Measurements from ENCODE around the gene KIF2C.
"Not testable (repeated sequence)": the region's sequence is repeated elsewhere in the genome, so short reads cannot be mapped to it uniquely, and the experiment has no call there.

The KIF2C gene

DNA sequence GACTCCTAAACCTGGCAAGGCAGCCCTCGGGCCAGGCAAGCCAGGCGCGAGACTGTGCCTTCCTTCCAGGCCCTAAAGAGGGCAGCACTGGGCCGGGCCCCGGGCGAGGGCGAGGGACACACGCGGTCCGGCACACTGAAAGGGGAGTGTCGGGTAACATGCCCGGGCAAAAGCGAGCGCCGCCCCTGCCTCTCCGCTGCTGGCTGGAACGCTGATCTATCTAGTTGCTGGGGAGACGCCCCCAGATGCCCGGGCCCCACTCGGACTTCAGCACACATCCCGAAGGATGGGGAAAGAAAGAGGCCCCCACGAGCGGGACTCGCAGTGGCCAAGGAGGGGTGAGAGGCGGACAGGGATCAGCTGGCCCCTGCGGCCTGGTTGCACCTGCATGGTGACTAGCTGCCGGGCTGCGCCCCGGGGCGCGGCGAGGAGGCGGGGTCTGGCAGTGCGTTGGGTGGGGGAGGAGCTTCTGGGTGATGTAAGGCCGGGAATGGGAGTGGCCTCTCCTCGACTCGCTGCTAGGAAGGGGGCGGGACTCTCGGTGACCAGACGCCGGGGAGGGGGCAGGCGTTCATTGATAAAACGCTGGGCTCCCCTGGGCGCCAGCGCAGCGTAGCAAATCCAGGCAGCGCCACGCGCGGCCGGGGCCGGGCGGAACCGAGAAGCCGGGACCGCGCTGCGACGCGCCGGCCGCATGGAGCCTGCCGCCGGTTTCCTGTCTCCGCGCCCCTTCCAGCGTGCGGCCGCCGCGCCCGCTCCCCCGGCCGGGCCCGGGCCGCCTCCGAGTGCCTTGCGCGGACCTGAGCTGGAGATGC is 60.3 kb downstream of the KIF2C start, which contains the start of gene PLK3:
Gene PLK3 (plus strand): TSS at position 608 of the 815 bp plus-strand sequence. CDS start 87 bp downstream, at position 695.
- peak; percentile 99 for DNase-seq

DNA sequence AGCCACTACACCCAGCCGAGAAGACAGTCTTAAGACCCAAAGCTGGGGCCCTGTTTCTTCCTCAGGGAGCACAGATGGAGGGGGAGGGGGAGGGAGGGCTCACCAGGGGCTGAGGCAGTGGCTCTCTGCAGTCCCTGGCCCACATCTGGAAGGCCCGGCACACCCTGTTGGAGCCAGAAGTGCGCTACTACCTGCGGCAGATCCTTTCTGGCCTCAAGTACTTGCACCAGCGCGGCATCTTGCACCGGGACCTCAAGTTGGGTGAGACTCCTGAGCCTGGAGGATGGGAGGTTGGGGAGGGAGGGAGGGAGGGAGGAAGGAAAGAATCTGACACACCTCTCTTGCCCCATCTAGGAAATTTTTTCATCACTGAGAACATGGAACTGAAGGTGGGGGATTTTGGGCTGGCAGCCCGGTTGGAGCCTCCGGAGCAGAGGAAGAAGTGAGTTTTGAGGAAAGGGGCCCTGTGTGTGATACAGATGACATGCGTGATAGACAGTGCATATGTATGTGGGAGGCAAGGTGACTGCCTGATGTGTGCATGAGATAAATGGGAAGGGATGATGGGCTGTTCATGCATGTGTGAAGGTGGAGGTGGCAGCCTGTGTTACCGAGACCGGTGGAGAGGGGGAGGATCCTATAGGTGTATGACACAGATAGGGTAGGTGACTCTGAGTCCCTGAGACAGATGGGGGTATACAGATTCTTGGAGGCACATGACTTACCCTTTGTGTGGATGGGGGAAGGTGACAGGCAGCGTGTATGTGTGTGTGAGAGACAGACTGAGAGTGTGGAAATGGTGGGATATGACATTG is 62.1 kb downstream of the KIF2C start:
- peak; percentile 70 for DNase-seq

DNA sequence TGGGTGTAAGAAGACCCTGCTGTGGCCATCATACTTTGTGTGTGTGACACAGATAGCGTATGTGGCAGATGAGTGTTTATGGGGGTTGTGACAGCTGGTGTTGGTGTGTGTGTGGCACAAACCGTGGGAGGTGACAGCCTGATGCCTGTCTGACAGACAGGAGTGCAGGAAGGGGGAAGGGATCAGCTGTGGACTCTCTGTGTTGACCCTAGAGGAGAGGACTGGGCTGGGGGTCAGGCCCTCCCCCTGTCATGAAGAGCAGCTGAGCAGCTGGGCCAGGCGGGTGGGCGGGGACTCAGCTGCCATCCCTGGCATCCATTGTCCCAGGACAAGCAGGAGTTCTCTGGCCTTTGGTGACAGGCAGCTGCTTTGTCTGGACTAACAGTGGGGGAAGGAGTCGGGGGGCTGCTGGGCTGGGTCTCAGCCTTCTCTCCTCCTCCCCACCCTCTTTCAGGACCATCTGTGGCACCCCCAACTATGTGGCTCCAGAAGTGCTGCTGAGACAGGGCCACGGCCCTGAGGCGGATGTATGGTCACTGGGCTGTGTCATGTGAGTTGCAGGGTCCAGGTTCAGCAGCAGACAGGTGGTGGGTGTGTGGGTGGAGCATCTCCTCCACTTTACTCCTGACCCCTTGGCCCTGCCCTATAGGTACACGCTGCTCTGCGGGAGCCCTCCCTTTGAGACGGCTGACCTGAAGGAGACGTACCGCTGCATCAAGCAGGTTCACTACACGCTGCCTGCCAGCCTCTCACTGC is 62.8 kb downstream of the KIF2C start:
- no peak for DNase-seq

DNA sequence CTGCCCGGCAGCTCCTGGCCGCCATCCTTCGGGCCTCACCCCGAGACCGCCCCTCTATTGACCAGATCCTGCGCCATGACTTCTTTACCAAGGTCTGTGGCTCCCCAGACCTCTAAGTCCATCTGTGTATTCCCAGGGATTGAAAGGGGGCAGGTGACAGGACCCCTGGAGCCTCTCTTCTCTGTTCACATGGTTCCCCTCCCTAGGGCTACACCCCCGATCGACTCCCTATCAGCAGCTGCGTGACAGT is 63.4 kb downstream of the KIF2C start:
- no peak for DNase-seq

DNA sequence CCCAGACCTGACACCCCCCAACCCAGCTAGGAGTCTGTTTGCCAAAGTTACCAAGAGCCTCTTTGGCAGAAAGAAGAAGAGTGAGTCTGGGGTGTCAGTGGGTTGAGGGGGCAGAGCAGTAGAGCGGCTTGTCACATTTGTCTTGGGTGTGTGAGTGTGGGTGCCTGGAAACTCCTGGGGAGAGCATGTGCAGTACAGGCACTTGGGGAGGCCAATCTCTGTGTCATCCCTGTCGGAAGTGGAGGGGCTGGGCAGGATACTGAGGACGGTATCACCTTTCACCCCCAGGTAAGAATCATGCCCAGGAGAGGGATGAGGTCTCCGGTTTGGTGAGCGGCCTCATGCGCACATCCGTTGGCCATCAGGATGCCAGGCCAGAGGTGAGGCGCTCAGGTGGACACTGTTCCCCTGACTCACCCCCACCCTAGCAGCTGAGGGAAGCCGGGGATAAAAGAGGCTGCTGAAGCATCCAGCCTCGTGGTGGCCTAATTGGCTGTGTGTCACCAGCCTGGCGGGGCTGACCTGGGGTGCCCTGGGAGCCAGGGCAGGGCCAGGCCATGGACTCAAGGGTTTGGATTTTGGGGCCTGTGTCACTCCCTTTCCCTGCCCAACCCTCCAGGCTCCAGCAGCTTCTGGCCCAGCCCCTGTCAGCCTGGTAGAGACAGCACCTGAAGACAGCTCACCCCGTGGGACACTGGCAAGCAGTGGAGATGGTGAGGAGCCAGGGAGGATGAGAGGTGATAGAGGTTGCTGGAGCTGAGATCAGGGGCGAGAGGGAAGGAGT is 63.9 kb downstream of the KIF2C start:
- DNase-seq = no peak

DNA sequence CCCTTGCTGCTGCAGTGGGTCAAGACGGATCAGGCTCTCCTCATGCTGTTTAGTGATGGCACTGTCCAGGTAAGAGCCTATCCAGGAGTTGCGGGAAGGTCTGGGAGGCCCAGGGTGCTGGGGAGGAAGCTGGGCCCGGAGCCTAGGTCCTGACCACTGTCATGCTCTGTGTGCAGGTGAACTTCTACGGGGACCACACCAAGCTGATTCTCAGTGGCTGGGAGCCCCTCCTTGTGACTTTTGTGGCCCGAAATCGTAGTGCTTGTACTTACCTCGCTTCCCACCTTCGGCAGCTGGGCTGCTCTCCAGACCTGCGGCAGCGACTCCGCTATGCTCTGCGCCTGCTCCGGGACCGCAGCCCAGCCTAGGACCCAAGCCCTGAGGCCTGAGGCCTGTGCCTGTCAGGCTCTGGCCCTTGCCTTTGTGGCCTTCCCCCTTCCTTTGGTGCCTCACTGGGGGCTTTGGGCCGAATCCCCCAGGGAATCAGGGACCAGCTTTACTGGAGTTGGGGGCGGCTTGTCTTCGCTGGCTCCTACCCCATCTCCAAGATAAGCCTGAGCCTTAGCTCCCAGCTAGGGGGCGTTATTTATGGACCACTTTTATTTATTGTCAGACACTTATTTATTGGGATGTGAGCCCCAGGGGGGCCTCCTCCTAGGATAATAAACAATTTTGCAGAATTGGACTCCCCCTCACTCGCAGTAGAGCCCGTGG is 65.8 kb downstream of the KIF2C start:
- no peak for DNase-seq

DNA sequence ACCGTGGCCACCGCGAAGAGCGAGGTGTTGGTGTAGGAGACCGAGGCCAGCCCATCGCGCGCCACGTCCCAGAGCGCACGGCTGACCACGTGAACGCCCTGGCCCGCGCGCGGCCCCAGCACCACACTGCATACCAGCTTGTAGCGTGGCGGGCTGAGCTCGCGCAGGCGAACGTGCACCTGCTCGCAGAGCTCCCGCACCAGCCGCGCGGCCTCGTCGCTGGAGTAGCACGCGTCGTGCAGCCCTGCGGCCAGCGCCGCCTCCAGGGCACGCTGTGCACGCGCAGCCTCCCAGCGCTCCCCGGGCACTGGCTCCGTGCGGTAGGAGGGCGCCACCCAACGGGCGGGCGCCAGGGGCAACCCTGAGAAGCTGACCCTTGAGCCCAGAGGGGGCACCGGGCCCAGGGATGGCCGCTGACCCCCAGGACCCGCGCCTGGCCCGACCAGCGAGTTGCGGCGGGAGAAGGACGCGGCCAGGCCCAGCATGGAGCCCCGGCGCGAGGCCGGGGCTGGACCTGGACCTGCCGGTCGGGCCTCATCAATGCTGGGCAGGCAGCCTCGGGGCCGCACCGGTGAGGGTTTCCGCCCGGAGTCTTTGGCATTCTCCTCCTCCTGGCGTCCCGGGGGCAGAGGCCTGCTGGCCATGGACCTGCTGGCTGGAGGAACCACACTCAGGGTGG is 66.5 kb downstream of the KIF2C start:
- DNase-seq = no peak

DNA sequence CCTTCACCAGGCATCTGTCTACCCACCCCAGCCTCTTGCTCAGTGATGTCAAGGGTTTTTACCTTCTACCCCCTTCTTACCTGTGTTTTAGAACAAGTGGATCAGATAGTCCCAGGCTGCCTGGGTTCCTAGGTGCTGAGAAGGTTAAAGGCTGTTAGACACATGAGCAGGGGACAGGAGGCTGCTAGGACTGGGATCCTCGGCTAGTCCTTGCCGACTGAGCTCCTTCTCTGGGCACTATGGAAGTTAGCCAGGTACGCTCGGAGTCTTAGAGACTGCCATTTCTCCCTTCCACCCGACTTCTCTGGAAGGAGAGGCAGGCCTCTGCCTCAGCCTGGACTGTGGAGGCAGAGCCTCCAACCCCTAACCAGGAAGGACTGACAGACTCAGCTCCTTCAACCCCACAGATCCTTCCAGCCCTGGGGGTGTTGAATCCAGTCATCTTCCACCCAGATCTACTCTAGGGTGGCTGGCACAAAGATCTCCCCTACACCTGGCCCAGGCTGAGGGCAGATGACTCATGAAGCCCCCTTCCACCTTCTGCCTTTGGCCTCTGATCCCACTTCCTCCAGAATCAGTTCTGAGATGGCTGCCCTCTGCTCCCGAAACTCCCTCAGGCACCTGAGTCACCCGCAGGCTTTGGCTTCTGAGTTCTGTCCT is 67.2 kb downstream of the KIF2C start, which contains the start of gene DYNLT4:
Gene DYNLT4 (minus strand): TSS at position 648 of the 660 bp plus-strand sequence. CDS start 683 bp downstream, outside the sequence.
- DNase-seq = no peak

DNA sequence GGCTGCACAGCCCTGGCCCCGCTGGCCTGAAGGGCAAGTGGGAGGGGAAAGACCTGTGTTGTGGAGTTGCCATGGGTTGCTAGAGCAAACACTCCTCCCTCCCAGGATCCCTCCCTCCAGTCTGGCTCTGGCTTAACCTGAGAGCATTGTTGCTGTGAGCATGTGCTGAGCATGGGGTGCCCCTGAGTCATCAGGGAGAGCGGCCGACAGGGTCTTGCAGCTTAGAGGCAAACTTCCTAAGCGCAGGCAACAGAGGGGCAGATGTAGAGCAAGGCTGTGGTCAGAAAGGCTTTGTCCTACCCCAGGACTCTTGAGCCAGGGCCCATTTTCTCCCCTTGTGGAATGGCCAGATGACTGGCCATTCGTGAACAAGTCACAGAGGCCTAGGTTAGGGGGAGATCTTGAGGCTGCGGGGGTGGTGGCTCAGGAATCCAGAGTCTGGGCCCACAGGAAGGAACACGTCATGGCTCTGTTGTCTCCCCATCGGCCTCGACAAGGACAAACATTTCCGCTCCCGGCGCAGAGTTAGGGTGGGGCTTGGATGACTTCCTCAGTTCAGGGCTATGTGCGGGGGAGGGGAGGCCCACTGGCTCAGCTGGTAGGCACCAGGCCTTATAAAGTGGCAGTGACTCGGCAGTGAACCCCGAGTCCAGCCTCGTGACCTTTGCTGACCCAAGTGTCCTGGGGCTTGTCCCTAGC is 67.9 kb downstream of the KIF2C start:
- peak; percentile 98 for DNase-seq

DNA sequence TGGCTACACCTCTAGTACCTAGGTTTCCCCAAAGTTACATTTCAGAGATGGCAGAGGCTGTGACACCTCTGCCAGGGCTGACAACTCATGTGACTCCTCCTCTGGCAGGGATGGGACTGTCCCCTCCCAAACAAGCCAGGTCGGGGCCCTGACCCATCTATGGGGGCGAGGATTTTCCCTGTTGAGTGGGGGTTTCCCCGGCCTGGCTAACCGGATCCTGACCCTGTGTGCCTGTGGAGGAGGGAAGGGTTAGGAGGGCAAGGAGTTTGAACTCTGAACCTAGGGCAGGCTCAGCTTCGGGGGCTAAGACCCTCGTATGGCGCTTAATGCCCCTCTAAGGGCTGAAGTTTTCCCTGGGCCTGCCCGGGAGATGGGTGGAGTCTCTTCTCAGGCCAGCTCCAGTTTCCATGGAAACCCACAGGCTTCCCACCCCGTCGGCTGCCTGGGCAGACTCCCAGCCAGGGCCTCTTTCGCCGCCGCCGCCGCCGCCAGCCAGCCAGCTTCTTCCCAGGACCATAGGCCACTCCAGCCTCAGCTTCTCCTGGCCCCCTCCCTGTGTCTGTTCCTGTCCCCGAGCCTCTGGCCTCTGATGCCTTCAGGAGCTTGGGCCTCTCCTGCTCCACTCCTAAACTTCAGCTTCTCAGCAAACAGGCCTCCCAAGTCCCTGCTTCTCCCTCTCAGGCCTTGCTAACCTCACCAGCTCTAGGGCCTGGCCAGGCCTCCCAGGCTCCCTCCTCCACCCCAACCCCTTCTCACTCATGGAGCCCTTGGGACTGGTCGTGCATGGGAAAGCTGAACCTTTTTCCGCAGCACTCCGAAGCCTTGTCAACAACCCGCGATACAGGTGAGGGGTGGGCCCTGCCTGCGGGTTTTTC is 68.7 kb downstream of the KIF2C start, which contains the start of gene BTBD19:
Gene BTBD19 (plus strand): TSS at position 461 of the 875 bp plus-strand sequence. CDS start 298 bp downstream, at position 759.
- no peak for DNase-seq

DNA sequence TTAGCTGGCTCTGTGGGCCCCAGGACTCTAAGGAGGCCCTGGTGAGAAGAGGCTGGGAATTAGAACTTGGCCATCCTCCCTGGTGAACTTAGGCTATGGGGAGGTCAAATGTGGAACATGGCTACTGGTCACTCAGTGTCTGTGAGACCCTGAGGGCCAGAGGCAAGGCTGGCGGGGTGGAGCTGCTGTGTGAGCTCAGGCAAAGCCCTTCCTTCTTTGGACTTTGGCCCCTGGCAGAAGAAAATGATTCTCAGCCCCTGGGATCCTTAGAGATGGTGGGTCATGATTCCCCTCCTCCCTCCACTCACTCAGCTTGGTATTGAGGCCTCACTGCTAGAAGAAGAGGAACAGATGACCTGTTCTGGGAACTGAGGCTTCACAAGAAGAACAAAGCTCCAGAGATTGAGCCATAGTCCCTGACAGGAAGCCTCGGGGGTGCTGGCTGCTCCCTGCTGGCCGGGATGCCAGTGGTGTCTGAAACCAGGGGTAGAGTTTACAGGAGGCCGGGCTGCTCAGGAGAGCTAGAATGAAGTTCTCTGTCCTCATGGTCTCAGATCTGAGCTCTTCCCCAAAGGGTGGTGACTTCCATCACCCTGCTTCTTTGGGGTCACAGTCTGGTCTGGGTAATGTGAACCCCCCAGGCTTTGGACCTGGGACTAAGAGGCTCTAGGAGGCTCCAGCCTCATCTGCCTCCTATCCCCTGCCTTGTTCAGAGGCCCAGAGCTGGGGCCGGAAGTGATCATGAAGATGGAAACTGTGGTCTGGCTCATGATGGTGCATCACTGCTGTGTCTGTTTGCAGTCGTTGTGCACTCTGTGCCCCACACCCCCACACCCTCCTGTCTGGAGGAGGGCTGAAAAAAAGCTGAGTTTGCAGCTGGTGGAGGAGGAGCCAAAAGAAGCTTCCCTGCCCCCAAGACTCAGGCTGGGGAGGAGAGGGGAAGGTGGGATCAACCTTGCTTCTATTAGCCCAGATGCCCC is 69.6 kb downstream of the KIF2C start:
- DNase-seq = peak; percentile 96

DNA sequence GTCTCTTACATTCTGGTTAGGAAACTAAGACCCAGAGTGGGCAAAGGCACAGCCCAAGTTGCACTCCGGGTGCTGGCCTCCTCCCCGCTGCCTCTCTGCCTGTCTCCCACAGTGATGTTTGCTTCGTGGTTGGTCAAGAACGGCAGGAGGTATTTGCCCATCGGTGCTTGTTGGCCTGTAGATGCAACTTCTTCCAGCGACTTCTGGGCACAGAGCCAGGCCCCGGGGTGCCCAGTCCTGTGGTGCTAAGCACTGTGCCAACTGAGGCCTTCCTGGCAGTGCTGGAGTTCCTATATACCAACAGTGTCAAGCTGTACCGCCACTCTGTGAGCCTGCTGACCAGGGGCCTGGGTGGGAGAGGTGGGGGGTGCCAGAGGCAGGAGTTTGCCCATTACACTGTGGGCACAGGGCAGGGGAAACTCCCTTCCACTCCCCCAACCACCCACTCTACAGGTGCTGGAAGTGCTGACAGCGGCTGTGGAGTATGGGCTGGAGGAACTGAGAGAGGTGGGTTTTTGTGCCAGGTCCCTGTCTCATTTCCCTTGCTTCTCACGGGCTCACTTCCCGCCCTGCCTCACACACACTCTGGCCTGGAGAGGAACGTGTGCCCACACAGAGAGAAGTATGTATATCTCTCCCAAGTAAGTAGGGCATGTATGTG is 70.6 kb downstream of the KIF2C start:
- no peak for DNase-seq

DNA sequence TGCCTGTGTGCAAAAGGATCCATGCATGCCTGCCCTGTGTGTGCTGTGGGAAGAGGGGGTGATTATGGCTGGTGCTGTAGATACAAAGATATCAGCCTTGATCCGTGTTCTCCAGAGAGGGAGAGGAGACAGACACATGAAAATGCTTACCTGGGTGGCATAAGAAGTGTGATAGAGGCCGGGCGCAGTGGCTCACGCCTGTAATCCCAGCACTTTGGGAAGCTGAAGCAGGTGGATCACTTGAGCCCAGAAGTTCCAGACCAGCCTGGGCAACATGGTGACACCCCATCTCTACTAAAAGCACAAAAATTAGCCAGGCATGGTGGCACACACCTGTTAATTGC is 71.1 kb downstream of the KIF2C start:
- DNase-seq = not testable (repeated sequence)

DNA sequence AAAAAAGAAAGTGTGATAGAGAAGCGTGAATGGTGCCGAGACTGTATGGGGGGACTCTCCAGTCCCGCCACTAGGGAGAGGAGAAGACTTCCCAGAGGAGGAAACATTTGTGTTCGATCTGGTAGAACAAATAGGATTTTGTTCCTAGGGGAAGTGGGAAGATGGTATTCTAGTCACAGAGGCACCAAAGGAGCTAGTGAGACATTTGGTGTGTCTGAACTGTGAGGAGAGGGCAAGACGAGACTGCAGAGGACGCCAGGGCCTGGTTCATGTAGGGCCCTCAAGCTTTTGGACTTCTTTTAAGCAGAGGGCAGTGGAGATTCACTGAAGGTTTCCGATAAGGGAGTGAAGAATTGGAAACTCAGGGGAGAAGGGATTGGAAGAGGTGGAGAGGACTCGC is 71.6 kb downstream of the KIF2C start:
- no peak for DNase-seq

DNA sequence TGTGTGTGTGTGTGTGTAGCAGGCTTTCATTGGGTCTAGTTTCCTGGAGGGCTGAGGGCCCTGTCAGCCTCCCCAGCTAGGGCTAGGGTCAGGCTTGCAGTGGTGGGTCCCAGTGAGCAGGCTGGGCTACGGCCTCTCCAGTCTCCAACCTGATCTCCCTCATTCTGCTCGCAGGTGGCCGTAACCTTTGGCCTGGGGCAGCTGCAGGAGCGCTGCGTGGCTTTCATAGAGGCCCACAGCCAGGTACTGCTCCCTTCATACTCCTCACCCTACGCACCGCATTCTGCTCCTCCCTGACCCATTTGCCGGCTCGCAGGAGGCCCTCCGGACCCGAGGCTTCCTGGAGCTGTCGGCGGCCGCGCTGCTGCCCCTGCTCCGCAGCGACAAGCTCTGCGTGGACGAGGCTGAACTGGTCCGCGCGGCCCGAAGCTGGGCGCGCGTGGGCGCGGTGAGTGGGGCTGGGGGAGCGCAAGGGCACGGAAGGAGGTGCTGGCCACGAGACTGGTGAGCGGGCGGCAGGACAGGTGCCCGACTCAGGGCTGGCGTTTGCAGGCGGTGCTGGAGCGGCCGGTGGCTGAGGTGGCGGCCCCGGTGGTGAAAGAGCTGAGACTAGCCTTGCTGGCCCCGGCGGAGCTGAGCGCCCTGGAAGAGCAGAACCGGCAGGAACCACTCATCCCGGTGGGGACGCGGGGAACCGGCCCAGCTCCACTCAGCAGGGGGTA is 73.3 kb downstream of the KIF2C start:
- DNase-seq = no peak

DNA sequence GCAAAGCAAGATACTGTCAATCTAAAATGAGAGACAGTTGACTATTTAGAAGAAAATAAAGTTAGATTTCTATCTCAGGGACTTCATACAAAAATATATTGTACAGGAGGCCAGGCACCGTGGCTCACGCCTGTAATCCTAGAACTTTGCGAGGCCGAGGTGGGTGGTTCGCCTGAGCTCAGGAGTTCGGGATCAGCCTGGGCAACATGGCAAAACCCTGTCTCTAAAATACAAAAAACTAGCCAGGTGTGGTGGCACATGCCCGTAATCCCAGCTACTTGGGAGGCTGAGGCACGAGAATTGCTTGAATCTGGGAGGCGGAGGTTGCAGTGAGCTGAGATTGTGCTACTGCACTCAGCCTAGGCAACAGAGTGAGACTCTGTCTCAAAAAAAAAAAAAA is 76.3 kb downstream of the KIF2C start:
- not testable (repeated sequence) for DNase-seq

All from CD4-positive, alpha-beta T cell treated with Interleukin-4 for 4 hours (primary cell).